GM12878 (cell line): Measurements from ENCODE around the gene NBEA. TPM values are rescaled to one million over a fixed set of nuclear protein-coding genes. Genes with fewer than 3 reads are reported as not detected.

Experiments
- ATAC-seq: fragments of 200-7000 bp; cut with Tn5 transposase; 3 replicates; pipeline ENCODE4 v1.9.1; 2020; ENCODE audit warnings: mild to moderate bottlenecking, moderate library complexity
- BruUV-seq: library from RNA; stranded (reverse); fragments of 400-500 nt; replicated peaks from 2 replicates; lab custom pipeline; 2021; lab: Mats Ljungman, UMichigan
- CTCF ChIA-PET: fragments of 300-600 bp; sonication (Branson Sonifier 250); formaldehyde crosslinking; extraction: SDS; loops from one replicate; lab custom pipeline; 2021; ENCODE audit warnings: inconsistent platforms; lab: Yijun Ruan, JAX
- POLR2A ChIA-PET: fragments of 350-600 bp; formaldehyde crosslinking; extraction: SDS; loops from one replicate; lab custom pipeline; 2021; ENCODE audit warnings: inconsistent platforms; lab: Charles Lee
- RAD21 ChIA-PET: fragments of 300-600 bp; sonication (Branson Sonifier 250); formaldehyde crosslinking; loops from one replicate; lab custom pipeline; 2023; ENCODE audit warnings: antibody characterized with exemption; ENCODE audit not compliant: unreplicated experiment; lab: Charles Lee
- SMC1A ChIA-PET: fragments of 300-600 bp; sonication (Branson Sonifier 250); formaldehyde crosslinking; loops from one replicate; lab custom pipeline; 2023; ENCODE audit not compliant: unreplicated experiment, uncharacterized antibody; lab: Charles Lee
- DNase-seq: peaks from one replicate; pipeline ENCODE4 v3.0.0-alpha.2; 2011; ENCODE audit warnings: low read depth, low spot score
- FAIRE-seq: peaks from 3 replicates; lab custom pipeline; 2011; peaks lifted over from hg19 to GRCh38; lab: Jason Lieb, UNC
- H2AFZ ChIP-seq: 2 replicates; pipeline ENCODE4 v1.6.0; 2011; ENCODE audit warnings: low read depth, low read length, control low read depth; ENCODE audit not compliant: control insufficient read depth
- H3K27ac ChIP-seq: 2 replicates; pipeline ENCODE4 v1.5.1; 2011; ENCODE audit warnings: control low read depth; ENCODE audit not compliant: control insufficient read depth, insufficient read depth
- H3K27me3 ChIP-seq, 2 experiments: replicated peaks in 1 of 2; 2 replicates each; pipeline versions ENCODE4 v1.6.0 to v1.6.1; 2011; ENCODE audit warnings: low read length in 1 of 2; ENCODE audit not compliant: control insufficient read depth in 2 of 2, insufficient read depth in 2 of 2
- H3K36me3 ChIP-seq, 2 experiments: 2 replicates each; pipeline ENCODE4 v1.5.1; 2011; ENCODE audit warnings: low read length in 1 of 2; ENCODE audit not compliant: control insufficient read depth in 2 of 2, insufficient read depth in 2 of 2
- H3K4me1 ChIP-seq: 2 replicates; pipeline ENCODE4 v1.6.1; 2011; ENCODE audit warnings: mild to moderate bottlenecking, low read length, moderate library complexity, mixed read lengths; ENCODE audit not compliant: control insufficient read depth, insufficient read depth
- H3K4me2 ChIP-seq: 2 replicates; pipeline ENCODE4 v1.6.0; 2011; ENCODE audit warnings: control low read depth; ENCODE audit not compliant: control insufficient read depth, insufficient read depth
- H3K4me3 ChIP-seq: fragments of 200-600 bp; sonication (generic); 2 replicates; pipeline ENCODE4 v1.5.1; 2016
- H3K79me2 ChIP-seq: 2 replicates; pipeline ENCODE4 v1.6.0; 2011; ENCODE audit warnings: low read length; ENCODE audit not compliant: control insufficient read depth, insufficient read depth
- H3K9ac ChIP-seq: 2 replicates; pipeline ENCODE4 v1.8.0; 2011; ENCODE audit warnings: low read length, control low read depth, mixed read lengths; ENCODE audit not compliant: control insufficient read depth, insufficient read depth
- H3K9me3 ChIP-seq: replicated peaks from 3 replicates; pipeline ENCODE4 v1.5.1; 2011; ENCODE audit warnings: mild to moderate bottlenecking, low read length; ENCODE audit not compliant: control insufficient read depth, insufficient read depth
- H4K20me1 ChIP-seq: 2 replicates; pipeline ENCODE4 v1.6.0; 2011; ENCODE audit not compliant: control insufficient read depth, insufficient read depth
- ASH2L ChIP-seq: fragments of 300-600, 200-600 bp; sonication (generic); IDR thresholded peaks from 2 replicates; pipeline ENCODE4 v1.6.1; 2017; ENCODE audit warnings: low read depth, mild to moderate bottlenecking, borderline replicate concordance
- DPF2 ChIP-seq: fragments of 450-650 bp; IDR thresholded peaks from 2 replicates; pipeline ENCODE4 v1.6.1; 2017; ENCODE audit warnings: mild to moderate bottlenecking
- GABPA ChIP-seq: IDR thresholded peaks from 2 replicates; pipeline ENCODE4 v1.6.1; 2014; ENCODE audit warnings: antibody characterized with exemption, low read depth, mild to moderate bottlenecking, inconsistent platforms
- GATAD2B ChIP-seq: fragments of 450-650 bp; conservative IDR thresholded peaks from 2 replicates; pipeline ENCODE4 v1.6.1; 2017; ENCODE audit warnings: low read depth, mild to moderate bottlenecking, moderate library complexity
- NR2C2 ChIP-seq: IDR thresholded peaks from 2 replicates; pipeline ENCODE4 v1.6.1; 2011; ENCODE audit warnings: borderline replicate concordance, low read depth; ENCODE audit not compliant: control insufficient read depth, insufficient read length
- SKIL ChIP-seq: fragments of 450-650 bp; IDR thresholded peaks from 2 replicates; pipeline ENCODE4 v1.6.1; 2017; ENCODE audit warnings: mild to moderate bottlenecking, low read depth, inconsistent platforms; ENCODE audit not compliant: poor library complexity, severe bottlenecking
- SP1 ChIP-seq: IDR thresholded peaks from one replicate; pipeline ENCODE4 v1.6.1; 2011; ENCODE audit warnings: low read depth, low read length
- WGBS: methylation state at CpG from one replicate; pipeline ENCODE4 v1.1.6; 2016; ENCODE audit warnings: low lambda C conversion rate; ENCODE audit not compliant: insufficient replicate concordance, insufficient coverage; ENCODE audit errors: missing lambda C conversion rate; 5-methylcytosine and 5-hydroxymethylcytosine counted together
- in situ Hi-C: fragments of 300-500 bp; cut with MboI; formaldehyde crosslinking; loops from 9 replicates; pipeline ENCODE4 v1.14.3; 2018; ENCODE audit warnings: mixed read lengths
- intact Hi-C: fragments of 100-400 bp; cut with micrococcal nuclease; formaldehyde crosslinking; loops from one replicate; pipeline ENCODE4 v1.14.2; 2022; ENCODE audit not compliant: unreplicated experiment
- polyA plus RNA-seq, 11 experiments: library from polyadenylated mRNA; depleted of rRNA in 4 of 11; unstranded in 6 of 11; stranded (reverse) in 5 of 11; fragments of >200 nt; fragmentation: Nextera tagmentation in 4 of 11; fragmentation: Illumina TruSeq in 1 of 11; extraction: Ambion mirVana in 4 of 11; extraction: Trizol in 1 of 11; gene quantifications; 1 replicate in 1 of 11; 2 replicates in 10 of 11; pipeline versions ENCODE4 v1.2.1 to v1.2.3, GENCODE V29; 2011 to 2016; ENCODE audit warnings: inconsistent platforms in 2 of 11, missing spikeins in 2 of 11, low read depth in 1 of 11
- total RNA-seq, 4 experiments: library from RNA; depleted of rRNA in 3 of 4; stranded (reverse); fragments of >200 nt in 3 of 4; fragmentation: Illumina TruSeq in 1 of 4; extraction: Trizol in 1 of 4; gene quantifications; 2 replicates each; pipeline versions ENCODE4 v1.2.1 to v1.2.3, GENCODE V29; 2013 to 2021
- TF ChIP-seq, protein P1 (sequence below): fragments of 450-650 bp; formaldehyde crosslinking; IDR thresholded peaks from 2 replicates; pipeline ENCODE4 v1.4.0; 2020; ENCODE audit warnings: mild to moderate bottlenecking, moderate library complexity

The NBEA gene
- total and polyA plus RNA-seq, 10 of the 15 experiments (the other 5 are each of a cell fraction or from before 2014, with no cell fraction given) = 0.23 to 3.6 (median 0.55) TPM

GRCh38 chr13:35687336-35687735 lies 745.3 kb downstream of the NBEA start:
- H3K9me3 ChIP-seq = no peaks in the 10 kb centered on the region
- no peak overlapping the region for H3K9ac ChIP-seq
- WGBS = 71% methylated on average over 3 of the region's 4 CpGs
- no peak for ATAC-seq
- no peaks in the 10 kb centered on the region for H4K20me1 ChIP-seq
- H3K36me3 ChIP-seq = no peaks in the 10 kb centered on the region
- no peaks in the 10 kb centered on the region for H3K27me3 ChIP-seq
- intact Hi-C loops (no loop called here), in situ Hi-C loops (no loop called here)
- BruUV-seq = no TSS peak
- no peak for DNase-seq
- CTCF ChIA-PET = interaction anchor here (1.1 kb wide), 1 partner anchor 73 kb away, joined by 3 read pairs; no protein-coding TSS in a partner anchor
- H3K4me2 ChIP-seq = no peak overlapping the region
- H3K4me1 ChIP-seq = no peaks in the 10 kb centered on the region
- H3K79me2 ChIP-seq = no peaks in the 10 kb centered on the region
- no peak overlapping the region for H3K4me3 ChIP-seq
- H2AFZ ChIP-seq = no peak overlapping the region
- FAIRE-seq = no peak
- TF ChIP-seq, protein P1, sequence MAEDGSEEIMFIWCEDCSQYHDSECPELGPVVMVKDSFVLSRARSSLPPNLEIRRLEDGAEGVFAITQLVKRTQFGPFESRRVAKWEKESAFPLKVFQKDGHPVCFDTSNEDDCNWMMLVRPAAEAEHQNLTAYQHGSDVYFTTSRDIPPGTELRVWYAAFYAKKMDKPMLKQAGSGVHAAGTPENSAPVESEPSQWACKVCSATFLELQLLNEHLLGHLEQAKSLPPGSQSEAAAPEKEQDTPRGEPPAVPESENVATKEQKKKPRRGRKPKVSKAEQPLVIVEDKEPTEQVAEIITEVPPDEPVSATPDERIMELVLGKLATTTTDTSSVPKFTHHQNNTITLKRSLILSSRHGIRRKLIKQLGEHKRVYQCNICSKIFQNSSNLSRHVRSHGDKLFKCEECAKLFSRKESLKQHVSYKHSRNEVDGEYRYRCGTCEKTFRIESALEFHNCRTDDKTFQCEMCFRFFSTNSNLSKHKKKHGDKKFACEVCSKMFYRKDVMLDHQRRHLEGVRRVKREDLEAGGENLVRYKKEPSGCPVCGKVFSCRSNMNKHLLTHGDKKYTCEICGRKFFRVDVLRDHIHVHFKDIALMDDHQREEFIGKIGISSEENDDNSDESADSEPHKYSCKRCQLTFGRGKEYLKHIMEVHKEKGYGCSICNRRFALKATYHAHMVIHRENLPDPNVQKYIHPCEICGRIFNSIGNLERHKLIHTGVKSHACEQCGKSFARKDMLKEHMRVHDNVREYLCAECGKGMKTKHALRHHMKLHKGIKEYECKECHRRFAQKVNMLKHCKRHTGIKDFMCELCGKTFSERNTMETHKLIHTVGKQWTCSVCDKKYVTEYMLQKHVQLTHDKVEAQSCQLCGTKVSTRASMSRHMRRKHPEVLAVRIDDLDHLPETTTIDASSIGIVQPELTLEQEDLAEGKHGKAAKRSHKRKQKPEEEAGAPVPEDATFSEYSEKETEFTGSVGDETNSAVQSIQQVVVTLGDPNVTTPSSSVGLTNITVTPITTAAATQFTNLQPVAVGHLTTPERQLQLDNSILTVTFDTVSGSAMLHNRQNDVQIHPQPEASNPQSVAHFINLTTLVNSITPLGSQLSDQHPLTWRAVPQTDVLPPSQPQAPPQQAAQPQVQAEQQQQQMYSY (CRISPR knock-in tag) = no peak
- TF ChIP-seq SKIL = no peak
- TF ChIP-seq DPF2 = no peak
- no peak for TF ChIP-seq ASH2L
- no peak for TF ChIP-seq NR2C2
- no peak for TF ChIP-seq GABPA
- TF ChIP-seq SP1 = no peak
- TF ChIP-seq GATAD2B = no peak
- POLR2A ChIA-PET = no interaction called here
- SMC1A ChIA-PET = no interaction called here
- no peak overlapping the region for H3K27ac ChIP-seq
- RAD21 ChIA-PET = no interaction called here
